Cardiac fibroblast (primary cell): ENCODE measurements around the gene SHC1.

Experiments used
- DNase-seq, 2 donors: peaks; one replicate each; pipeline versions ENCODE4 v3.0.0 to v3.0.0-alpha.2; 2010; ENCODE audit warnings: low read depth in 2 of 2
- H3K4me3 ChIP-seq, 2 donors: replicated peaks in 1 of 2; 1 replicate in 1 of 2; 2 replicates in 1 of 2; pipeline ENCODE4 v1.5.1; 2011; ENCODE audit warnings: low read depth in 2 of 2, low read length in 2 of 2, mild to moderate bottlenecking in 2 of 2, moderate library complexity in 1 of 2
- TF ChIP-seq, protein P1 (sequence below): IDR thresholded peaks from one replicate; pipeline ENCODE4 v1.5.1; 2011; ENCODE audit warnings: low read depth, mild to moderate bottlenecking, low read length, inconsistent platforms

SHC1 gene

DNA sequence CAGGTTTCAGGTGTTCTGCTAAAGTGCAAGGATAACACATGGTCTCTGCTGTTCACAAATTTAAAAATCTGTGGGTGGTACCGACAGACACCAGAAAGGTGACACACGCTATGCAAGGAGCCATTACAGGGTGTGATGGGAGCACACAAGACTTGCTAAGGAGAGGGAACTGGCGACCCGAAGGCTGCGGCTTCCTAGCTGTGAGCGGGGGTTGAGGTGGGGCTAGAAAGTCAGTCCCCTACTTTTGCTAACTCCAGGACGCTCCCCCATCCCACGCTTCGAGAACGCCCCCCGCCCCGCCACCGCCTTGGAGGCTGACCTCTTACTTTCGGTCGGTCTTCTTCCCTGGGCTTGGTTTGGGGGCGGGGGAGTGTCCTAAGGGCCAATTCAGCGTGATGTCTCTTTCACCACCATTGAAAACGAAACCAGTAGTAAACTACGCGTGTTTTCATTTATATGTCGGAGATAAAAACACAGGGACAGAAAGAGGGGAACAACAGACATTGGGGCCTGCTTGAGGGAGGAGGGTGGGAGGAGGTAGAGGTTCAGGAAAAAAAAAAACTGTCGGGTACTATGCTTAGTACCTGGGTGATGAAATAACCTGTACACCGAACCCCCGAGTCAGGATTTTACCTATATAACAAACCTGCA, 5.0 kb upstream of the SHC1 start:
- TF ChIP-seq, protein P1, sequence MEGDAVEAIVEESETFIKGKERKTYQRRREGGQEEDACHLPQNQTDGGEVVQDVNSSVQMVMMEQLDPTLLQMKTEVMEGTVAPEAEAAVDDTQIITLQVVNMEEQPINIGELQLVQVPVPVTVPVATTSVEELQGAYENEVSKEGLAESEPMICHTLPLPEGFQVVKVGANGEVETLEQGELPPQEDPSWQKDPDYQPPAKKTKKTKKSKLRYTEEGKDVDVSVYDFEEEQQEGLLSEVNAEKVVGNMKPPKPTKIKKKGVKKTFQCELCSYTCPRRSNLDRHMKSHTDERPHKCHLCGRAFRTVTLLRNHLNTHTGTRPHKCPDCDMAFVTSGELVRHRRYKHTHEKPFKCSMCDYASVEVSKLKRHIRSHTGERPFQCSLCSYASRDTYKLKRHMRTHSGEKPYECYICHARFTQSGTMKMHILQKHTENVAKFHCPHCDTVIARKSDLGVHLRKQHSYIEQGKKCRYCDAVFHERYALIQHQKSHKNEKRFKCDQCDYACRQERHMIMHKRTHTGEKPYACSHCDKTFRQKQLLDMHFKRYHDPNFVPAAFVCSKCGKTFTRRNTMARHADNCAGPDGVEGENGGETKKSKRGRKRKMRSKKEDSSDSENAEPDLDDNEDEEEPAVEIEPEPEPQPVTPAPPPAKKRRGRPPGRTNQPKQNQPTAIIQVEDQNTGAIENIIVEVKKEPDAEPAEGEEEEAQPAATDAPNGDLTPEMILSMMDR = no peak

DNA sequence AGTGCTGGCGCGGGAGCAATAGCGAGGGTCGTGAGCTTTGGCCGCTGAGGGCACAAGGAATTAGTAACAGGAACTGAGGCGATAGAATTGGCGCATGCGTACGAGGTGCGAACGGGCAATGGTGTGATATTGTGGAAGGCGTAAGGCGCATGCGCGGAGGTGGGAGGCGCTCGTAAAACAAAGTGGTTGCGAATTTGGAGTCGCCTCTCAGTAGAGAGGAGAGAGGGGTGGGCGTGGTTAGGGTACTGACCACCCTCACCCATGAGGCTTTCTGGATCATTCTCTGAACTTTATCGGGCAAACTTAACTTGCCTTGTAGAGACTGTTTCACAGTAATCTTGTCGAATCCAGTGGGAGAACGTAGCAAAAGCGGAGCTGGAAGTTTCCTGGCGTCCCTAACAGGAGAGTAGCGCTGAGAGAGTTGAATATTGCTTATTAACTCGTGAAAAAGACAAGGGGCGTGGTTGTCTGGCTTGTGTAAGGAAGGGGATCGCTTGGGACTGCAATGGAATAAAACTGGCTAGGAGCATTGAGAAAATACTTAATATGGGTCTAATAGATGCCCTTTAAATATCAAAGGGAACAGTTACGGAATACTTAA, 4.4 kb upstream of the SHC1 start:
- DNase-seq = peak; percentile 97 to 98
- peak overlapping the region; percentile 59 to 62 for H3K4me3 ChIP-seq
- TF ChIP-seq, protein P1 = no peak

More for the DNA sequence above, 5.0 kb upstream of the SHC1 start:
- DNase-seq = peak; percentile 61 to 74
- H3K4me3 ChIP-seq = peak overlapping the region; percentile 59 to 62

DNA sequence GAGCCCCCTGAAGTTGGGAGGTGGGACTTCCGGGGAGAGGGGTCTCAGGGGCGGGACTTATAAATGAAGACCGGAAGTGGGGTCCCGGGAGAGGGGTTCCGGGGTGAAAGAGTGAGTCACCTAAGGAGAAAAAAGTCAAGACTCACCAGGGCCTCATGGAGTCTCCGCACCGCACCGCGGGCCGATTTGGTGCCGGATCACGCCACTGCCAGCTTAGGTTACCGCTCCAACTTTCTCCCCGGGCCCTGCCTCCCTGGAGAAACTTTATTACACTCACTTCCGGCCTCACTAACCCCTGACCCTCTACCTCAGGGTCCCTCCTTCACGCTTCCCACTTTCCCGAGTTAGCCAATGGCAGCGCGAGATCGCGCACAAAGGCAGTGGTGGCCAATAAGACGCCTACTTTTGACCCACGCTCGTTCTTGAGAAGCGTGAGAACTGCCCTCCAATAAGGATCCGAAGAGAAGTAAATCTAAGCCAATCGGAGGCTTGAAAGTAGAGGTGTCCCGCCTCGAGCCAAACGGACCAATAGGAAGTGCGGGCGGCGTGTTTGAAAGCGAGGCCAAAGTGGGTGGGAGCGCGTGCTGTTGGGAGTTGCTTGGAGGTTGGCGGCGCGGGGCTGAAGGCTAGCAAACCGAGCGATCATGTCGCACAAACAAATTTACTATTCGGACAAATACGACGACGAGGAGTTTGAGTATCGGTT, 3.7 kb upstream of the SHC1 start, which contains the start of gene CKS1B:
Gene CKS1B, plus strand, starts transcription at position 580 of the 706 bp plus-strand sequence. Its CDS starts 65 bp downstream, at position 645.
- TF ChIP-seq, protein P1 = no peak
- DNase-seq = peak; percentile 100
- H3K4me3 ChIP-seq = peak within 1 kb of the TSS; percentile 62 to 73

DNA sequence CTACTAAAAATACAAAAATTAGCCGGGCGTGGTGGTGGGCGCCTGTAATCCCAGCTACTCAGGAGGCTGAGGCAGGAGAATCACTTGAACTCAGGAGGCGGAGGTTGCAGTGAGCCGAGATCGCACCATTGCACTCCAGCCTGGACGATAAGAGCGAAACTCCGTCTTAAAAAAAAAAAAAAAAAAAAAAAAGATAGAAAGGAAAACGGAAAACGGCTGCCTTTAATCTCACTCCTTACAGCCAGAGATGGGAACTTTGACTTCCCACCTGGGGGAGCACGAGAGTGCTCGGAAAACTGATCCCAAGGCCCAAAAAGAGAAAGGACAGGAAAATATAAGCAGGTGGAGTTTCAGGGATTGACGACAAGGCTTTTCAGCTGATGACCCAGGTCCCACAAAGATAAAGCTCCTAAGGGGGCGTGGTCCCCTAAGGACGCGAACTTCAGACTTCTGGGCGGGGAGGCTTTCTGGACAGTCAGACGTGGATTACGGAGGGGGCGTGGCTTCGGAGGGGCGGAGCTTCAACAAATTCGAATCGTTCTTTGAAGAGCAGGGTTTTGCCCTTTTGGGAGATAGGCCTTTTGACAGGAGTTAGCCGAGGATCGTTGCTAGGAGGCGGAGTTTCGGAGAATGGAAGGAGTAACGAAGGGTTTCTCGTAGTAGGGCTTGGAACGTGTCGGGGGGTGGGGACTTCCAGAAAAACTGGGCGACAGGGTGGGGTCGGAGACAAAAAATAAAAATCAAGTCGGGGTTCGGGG, 3.0 kb upstream of the SHC1 start:
- TF ChIP-seq, protein P1 = peak; percentile 8
- DNase-seq = peak; percentile 99
- H3K4me3 ChIP-seq = peak overlapping the region; percentile 61 to 73

DNA sequence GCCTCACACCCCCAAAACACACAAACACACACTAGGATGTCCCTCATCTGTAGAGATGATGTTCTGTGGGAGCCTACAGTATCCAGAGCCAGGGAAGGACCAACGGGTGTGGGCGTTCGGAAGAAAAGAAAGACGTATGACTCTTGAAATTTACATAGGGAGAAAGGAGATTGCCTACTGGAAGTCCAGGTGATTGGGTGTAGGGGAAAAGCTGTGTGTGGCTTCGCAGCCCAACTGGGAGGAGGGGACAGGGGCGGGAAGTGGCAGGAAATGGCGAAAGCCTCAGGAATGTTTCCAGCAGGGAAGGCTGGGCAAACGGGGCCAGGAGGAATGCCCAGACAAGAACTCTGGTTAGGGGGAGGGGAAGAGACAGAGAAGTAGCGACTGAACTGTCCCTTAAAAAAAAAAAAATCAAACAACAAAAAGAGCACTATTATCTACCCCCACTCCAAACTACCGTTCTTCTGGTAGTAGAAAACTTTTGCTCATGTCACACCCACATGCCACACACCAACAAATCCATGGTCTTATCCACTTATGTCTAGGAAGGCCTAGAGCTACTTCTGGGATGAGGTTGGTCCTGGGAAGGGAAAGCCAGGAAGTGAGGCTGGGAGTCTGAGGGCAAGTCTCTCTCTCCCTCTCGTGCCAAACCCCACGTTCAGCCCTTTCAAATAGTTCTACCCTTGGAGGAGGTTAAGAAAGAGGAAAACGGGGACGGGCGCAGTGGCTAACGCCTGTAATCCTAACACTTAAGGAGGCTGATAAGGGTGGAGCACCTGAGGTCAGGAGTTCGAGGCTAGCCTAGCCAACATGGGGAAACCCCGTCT, 2.2 kb upstream of the SHC1 start:
- DNase-seq = peak; percentile 96 to 99
- TF ChIP-seq, protein P1 = no peak
- H3K4me3 ChIP-seq = peak overlapping the region; percentile 61 to 73

DNA sequence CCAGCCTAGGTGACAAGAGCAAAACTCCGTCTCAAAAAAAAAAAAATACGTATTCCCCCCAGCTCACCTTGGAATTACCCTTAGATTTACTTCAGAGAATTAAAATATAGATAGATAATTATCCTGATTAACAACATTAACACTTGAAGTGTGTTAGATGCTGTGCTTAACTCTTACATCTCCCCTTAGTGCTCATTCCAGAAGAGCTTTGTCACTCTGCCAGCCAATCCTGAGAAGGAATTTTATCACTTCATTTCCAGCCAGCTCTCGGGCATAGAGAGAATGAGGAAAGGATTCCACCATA, 1.6 kb upstream of the SHC1 start:
- no peak for DNase-seq
- peak overlapping the region; percentile 61 to 73 for H3K4me3 ChIP-seq
- TF ChIP-seq, protein P1 = no peak
